HepG2 (cell line): ENCODE results near the gene FCGBP. TPM values are rescaled to one million over a fixed set of nuclear protein-coding genes. Genes with fewer than 3 reads are reported as not detected.

Experiments used
- CREM ChIP-seq, 2 experiments: sonication (generic) in 1 of 2; formaldehyde crosslinking in 1 of 2; IDR thresholded peaks; 2 replicates each; pipeline versions ENCODE4 v1.4.0 to v1.6.1; 2016 to 2020; ENCODE audit warnings: antibody characterized with exemption in 1 of 2, mild to moderate bottlenecking in 1 of 2, missing genetic modification reagents in 1 of 2
- ETV5 ChIP-seq: IDR thresholded peaks from 2 replicates; pipeline ENCODE4 v1.6.1; 2018; ENCODE audit warnings: missing biosample characterization, missing genetic modification reagents, inconsistent platforms, borderline replicate concordance
- HOXA5 ChIP-seq: sonication (generic); formaldehyde crosslinking; IDR thresholded peaks from 2 replicates; pipeline ENCODE4 v1.4.0; 2020; ENCODE audit warnings: missing genetic modification reagents
- IRF9 ChIP-seq: sonication (generic); formaldehyde crosslinking; IDR thresholded peaks from 2 replicates; pipeline ENCODE4 v1.8.0; 2022; ENCODE audit warnings: missing genetic modification reagents, mild to moderate bottlenecking, borderline replicate concordance
- MYPOP ChIP-seq: sonication (generic); formaldehyde crosslinking; IDR thresholded peaks from 2 replicates; pipeline ENCODE4 v1.8.1; 2023; ENCODE audit warnings: mild to moderate bottlenecking, moderate library complexity, missing genetic modification reagents
- SSRP1 ChIP-seq: IDR thresholded peaks from 2 replicates; pipeline ENCODE4 v1.6.1; 2016; ENCODE audit warnings: control low read depth
- TBX3 ChIP-seq: fragments of 450-650 bp; IDR thresholded peaks from 2 replicates; pipeline ENCODE4 v1.6.1; 2017; ENCODE audit warnings: antibody characterized with exemption, mild to moderate bottlenecking, inconsistent platforms, borderline replicate concordance
- ZNF180 ChIP-seq: sonication (generic); formaldehyde crosslinking; IDR thresholded peaks from 2 replicates; pipeline ENCODE4 v1.4.0; 2020; ENCODE audit warnings: low read depth, missing genetic modification reagents, borderline replicate concordance
- ZNF296 ChIP-seq: sonication (generic); formaldehyde crosslinking; conservative IDR thresholded peaks from 2 replicates; pipeline ENCODE4 v1.5.0; 2020; ENCODE audit warnings: mild to moderate bottlenecking, missing genetic modification reagents
- ZNF577 ChIP-seq: sonication (generic); formaldehyde crosslinking; IDR thresholded peaks from 2 replicates; pipeline ENCODE4 v1.4.0; 2020; ENCODE audit warnings: mild to moderate bottlenecking, low read depth, missing genetic modification reagents, borderline replicate concordance
- ZNF607 ChIP-seq: sonication (generic); formaldehyde crosslinking; IDR thresholded peaks from 2 replicates; pipeline ENCODE4 v1.5.1; 2020; ENCODE audit warnings: missing genetic modification reagents, mild to moderate bottlenecking, borderline replicate concordance
- ZNF878 ChIP-seq: sonication (generic); formaldehyde crosslinking; IDR thresholded peaks from 2 replicates; pipeline ENCODE4 v1.8.1; 2023; ENCODE audit warnings: mild to moderate bottlenecking, missing genetic modification reagents, moderate library complexity
- polyA plus RNA-seq, 8 experiments: library from polyadenylated mRNA; depleted of rRNA in 3 of 8; stranded (reverse) in 7 of 8; unstranded in 1 of 8; fragments of >200 nt; fragmentation: Illumina TruSeq in 4 of 8; extraction: Trizol in 4 of 8; gene quantifications; 2 replicates each; pipeline versions ENCODE4 v1.2.1 to v1.2.3, GENCODE V29; 2011 to 2016; ENCODE audit warnings: low read depth in 4 of 8, missing spikeins in 1 of 8, mixed read lengths in 1 of 8; ENCODE audit not compliant: insufficient read depth in 1 of 8
- total RNA-seq, 5 experiments: library from RNA; depleted of rRNA; stranded (reverse); fragments of >200 nt; fragmentation: Illumina TruSeq; extraction: Trizol; gene quantifications; 2 replicates each; pipeline ENCODE4 v1.2.3, GENCODE V29; 2016; ENCODE audit warnings: low read depth in 1 of 5
- TF ChIP-seq, protein P1 (sequence below): sonication (generic); formaldehyde crosslinking; IDR thresholded peaks from 2 replicates; pipeline ENCODE4 v1.8.1; 2023; ENCODE audit warnings: missing genetic modification reagents, inconsistent platforms, borderline replicate concordance
- TF ChIP-seq, protein P2 (sequence below): sonication (generic); formaldehyde crosslinking; IDR thresholded peaks from 2 replicates; pipeline ENCODE4 v1.4.0; 2020; ENCODE audit warnings: missing genetic modification reagents, mild to moderate bottlenecking, borderline replicate concordance
- TF ChIP-seq, protein P3 (sequence below): sonication (generic); formaldehyde crosslinking; IDR thresholded peaks from 2 replicates; pipeline ENCODE4 v1.9.0; 2021; ENCODE audit warnings: mild to moderate bottlenecking, missing genetic modification reagents

The FCGBP gene
- total and polyA plus RNA-seq, 2 of the 13 experiments (the other 11 are each of a cell fraction or from before 2014, with no cell fraction given), result 1.3 to 7.0 TPM

DNA sequence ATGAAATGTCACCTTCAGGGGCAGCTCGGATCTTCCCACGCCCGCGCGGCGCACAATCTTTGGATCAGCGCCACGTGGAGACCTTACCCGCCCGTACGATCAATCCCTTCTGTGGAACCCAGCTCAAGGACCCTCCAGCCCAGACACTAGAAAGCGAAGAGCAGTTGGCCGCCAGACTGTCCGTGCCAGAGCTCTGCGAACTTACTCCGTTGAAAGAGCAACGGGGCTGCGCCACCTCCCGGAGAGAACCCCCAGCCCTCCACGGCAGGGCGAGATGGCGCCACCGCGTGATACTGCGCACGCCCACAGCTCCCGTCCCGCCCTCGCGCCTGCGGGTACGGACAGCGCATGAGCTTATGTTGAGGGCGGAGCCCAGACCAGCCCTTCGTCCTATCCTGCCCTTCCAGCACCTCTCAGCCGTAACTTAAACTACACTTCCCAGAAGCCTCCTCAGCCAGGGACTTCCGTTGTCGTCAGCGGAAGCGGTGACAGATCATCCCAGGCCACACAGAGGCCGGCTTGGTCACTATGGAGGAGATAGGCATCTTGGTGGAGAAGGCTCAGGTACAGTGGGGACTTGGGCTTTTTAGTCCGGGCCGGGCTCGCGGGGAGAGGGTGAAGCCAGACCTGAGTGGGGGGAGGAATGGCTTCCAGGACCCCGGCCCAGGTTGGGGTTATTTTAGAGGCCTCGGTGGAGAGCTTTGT lies 36.4 kb upstream of the FCGBP start, which contains the start of gene PSMC4 (continued):
- TF ChIP-seq, protein P1, sequence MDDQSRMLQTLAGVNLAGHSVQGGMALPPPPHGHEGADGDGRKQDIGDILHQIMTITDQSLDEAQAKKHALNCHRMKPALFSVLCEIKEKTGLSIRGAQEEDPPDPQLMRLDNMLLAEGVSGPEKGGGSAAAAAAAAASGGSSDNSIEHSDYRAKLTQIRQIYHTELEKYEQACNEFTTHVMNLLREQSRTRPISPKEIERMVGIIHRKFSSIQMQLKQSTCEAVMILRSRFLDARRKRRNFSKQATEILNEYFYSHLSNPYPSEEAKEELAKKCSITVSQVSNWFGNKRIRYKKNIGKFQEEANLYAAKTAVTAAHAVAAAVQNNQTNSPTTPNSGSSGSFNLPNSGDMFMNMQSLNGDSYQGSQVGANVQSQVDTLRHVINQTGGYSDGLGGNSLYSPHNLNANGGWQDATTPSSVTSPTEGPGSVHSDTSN (CRISPR knock-in tag), result no peak
- TF ChIP-seq, protein P2, sequence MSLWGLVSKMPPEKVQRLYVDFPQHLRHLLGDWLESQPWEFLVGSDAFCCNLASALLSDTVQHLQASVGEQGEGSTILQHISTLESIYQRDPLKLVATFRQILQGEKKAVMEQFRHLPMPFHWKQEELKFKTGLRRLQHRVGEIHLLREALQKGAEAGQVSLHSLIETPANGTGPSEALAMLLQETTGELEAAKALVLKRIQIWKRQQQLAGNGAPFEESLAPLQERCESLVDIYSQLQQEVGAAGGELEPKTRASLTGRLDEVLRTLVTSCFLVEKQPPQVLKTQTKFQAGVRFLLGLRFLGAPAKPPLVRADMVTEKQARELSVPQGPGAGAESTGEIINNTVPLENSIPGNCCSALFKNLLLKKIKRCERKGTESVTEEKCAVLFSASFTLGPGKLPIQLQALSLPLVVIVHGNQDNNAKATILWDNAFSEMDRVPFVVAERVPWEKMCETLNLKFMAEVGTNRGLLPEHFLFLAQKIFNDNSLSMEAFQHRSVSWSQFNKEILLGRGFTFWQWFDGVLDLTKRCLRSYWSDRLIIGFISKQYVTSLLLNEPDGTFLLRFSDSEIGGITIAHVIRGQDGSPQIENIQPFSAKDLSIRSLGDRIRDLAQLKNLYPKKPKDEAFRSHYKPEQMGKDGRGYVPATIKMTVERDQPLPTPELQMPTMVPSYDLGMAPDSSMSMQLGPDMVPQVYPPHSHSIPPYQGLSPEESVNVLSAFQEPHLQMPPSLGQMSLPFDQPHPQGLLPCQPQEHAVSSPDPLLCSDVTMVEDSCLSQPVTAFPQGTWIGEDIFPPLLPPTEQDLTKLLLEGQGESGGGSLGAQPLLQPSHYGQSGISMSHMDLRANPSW, result peak; percentile 71
- peak; percentile 66; the same call in 1 of the 2 replicates for TF ChIP-seq ETV5
- TF ChIP-seq CREM (IDR thresholded peaks at IDR 0.05), result peak; percentile 97
- TF ChIP-seq CREM (CRISPR knock-in tag; IDR thresholded peaks at IDR 0.05), result no peak
- no peak for TF ChIP-seq ZNF180
- no peak for TF ChIP-seq IRF9 (CRISPR knock-in tag)
- TF ChIP-seq ZNF607 (CRISPR knock-in tag), result peak; percentile 64; the same call in 1 of the 2 replicates
- no peak for TF ChIP-seq ZNF296 (CRISPR knock-in tag)
- TF ChIP-seq ZNF577 (CRISPR knock-in tag), result no peak
- TF ChIP-seq ZNF878, result no peak
- TF ChIP-seq, protein P3, sequence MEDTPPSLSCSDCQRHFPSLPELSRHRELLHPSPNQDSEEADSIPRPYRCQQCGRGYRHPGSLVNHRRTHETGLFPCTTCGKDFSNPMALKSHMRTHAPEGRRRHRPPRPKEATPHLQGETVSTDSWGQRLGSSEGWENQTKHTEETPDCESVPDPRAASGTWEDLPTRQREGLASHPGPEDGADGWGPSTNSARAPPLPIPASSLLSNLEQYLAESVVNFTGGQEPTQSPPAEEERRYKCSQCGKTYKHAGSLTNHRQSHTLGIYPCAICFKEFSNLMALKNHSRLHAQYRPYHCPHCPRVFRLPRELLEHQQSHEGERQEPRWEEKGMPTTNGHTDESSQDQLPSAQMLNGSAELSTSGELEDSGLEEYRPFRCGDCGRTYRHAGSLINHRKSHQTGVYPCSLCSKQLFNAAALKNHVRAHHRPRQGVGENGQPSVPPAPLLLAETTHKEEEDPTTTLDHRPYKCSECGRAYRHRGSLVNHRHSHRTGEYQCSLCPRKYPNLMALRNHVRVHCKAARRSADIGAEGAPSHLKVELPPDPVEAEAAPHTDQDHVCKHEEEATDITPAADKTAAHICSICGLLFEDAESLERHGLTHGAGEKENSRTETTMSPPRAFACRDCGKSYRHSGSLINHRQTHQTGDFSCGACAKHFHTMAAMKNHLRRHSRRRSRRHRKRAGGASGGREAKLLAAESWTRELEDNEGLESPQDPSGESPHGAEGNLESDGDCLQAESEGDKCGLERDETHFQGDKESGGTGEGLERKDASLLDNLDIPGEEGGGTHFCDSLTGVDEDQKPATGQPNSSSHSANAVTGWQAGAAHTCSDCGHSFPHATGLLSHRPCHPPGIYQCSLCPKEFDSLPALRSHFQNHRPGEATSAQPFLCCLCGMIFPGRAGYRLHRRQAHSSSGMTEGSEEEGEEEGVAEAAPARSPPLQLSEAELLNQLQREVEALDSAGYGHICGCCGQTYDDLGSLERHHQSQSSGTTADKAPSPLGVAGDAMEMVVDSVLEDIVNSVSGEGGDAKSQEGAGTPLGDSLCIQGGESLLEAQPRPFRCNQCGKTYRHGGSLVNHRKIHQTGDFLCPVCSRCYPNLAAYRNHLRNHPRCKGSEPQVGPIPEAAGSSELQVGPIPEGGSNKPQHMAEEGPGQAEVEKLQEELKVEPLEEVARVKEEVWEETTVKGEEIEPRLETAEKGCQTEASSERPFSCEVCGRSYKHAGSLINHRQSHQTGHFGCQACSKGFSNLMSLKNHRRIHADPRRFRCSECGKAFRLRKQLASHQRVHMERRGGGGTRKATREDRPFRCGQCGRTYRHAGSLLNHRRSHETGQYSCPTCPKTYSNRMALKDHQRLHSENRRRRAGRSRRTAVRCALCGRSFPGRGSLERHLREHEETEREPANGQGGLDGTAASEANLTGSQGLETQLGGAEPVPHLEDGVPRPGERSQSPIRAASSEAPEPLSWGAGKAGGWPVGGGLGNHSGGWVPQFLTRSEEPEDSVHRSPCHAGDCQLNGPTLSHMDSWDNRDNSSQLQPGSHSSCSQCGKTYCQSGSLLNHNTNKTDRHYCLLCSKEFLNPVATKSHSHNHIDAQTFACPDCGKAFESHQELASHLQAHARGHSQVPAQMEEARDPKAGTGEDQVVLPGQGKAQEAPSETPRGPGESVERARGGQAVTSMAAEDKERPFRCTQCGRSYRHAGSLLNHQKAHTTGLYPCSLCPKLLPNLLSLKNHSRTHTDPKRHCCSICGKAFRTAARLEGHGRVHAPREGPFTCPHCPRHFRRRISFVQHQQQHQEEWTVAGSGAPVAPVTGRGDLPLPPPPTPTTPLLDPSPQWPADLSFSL (CRISPR knock-in tag), result no peak
- peak; percentile 71; the same call in 1 of the 2 replicates for TF ChIP-seq MYPOP
- TF ChIP-seq SSRP1 (CRISPR knock-in tag), result no peak
- TF ChIP-seq TBX3, result no peak
- peak; percentile 76; the same call in 1 of the 2 replicates for TF ChIP-seq HOXA5
